Measurements from ENCODE around the gene CDC6.

CDC6 gene

GRCh38 chr17:40352237-40352778 lies 64.6 kb downstream of the CDC6 start:
- DNase-seq (ENCODE audit: low read depth in 2 of 2) = no peak

DNA sequence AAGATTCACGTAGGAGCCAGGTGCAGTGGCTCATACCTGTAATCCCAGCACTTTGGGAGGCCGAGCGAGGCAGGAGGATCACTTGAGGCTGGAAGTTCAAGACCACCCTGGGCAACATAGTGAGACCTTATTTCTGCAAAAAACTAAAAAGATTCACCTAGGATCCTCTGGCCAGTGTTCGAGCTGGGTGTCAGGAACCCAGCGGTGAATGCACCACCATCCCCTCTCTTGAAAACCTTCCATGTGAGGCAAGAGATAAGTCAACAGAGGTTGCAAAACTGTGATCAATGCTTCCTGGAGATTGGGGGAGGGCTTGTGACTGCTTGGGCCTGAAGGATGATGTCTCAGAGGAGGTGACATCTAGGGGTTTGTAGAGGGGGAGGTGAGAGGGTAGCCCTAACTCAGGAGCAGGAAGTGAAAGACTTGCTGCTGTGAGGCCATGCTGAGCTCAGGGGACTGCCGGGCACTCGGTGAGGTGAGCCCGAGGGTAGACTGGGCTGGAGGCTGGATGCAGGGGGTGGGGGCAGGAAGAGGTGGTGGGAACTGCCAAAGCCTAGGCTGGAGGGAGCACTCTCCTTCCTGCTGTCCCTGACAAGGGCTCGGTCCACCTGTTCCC lies 65.2 kb downstream of the CDC6 start:
- no peak for DNase-seq (ENCODE audit: low read depth in 2 of 2)
